ENCODE data around the gene FAM241A. TPM values are rescaled to one million over a fixed set of nuclear protein-coding genes. Genes with fewer than 3 reads are reported as not detected.
A peak's percentile ranks its signal among the peaks of the same experiment; 100 is the strongest.
"Not testable (repeated sequence)": the region's sequence is repeated elsewhere in the genome, so short reads cannot be mapped to it uniquely, and the experiment has no call there.

Gene FAM241A
- 1 to 10 TPM; 1.6 to 2.6 TPM for total RNA-seq

GRCh38 chr4:112145326-112145789, at the start of gene FAM241A:
Gene FAM241A, plus strand, starts transcription at chr4:112145454. Its CDS starts 127 bp downstream, at chr4:112145581.
- Mint-ChIP-seq H3K27ac (peak within 1 kb of the TSS; percentile 82 to 87), H3K36me3 (peaks cover 11 to 16% of the 10 kb centered on the region in 2 donors)

DNA sequence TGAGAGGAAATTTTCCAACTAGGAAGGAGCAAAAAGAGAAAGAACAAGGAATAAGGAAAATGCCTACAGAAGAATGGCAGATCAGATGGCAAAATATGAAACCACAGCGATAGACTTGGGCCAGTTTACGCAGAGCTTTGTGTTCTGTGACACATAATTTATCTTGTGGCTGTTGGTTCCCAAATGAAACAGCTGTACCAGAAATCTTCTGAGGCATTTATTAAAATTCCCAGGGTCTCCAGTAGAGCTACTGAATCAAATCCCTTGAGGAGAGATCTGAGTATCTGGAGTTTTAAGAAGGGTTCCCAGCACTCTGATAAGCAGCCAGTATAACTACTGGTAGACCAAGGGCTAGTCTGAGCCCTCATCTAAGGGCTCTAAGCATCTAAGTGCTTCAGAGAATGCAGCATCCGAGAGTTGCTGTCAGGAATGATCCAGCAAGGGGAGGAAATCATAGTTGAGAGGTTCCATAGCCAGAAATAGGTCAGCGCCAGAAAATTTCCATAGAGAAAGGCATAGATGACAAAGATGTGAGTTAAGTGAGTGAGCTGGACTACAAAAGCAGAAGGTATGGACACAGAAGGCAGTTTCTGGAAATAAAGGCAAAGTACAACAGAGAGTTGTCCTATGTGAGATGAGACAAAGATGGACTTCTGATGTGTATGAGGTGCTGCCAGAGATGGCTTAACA, 46.3 kb upstream of the FAM241A start:
- no peaks in the 10 kb centered on the region for H3K36me3 Mint-ChIP-seq
- ATAC-seq = no peak
- no peaks in the 10 kb centered on the region for H3K9me3 Mint-ChIP-seq
- no peak overlapping the region for H3K27ac Mint-ChIP-seq
- DNase-seq (ENCODE audit: low spot score in 2 of 2) = no peak

More at GRCh38 chr4:112145326-112145789, at the start of gene FAM241A:
- ATAC-seq = peak; percentile 86 to 94
- peaks cover 0 to 3% of the 10 kb centered on the region in 2 donors for H3K9me3 Mint-ChIP-seq
- peak; percentile 79 to 92 for DNase-seq (ENCODE audit: low spot score in 2 of 2)

DNA sequence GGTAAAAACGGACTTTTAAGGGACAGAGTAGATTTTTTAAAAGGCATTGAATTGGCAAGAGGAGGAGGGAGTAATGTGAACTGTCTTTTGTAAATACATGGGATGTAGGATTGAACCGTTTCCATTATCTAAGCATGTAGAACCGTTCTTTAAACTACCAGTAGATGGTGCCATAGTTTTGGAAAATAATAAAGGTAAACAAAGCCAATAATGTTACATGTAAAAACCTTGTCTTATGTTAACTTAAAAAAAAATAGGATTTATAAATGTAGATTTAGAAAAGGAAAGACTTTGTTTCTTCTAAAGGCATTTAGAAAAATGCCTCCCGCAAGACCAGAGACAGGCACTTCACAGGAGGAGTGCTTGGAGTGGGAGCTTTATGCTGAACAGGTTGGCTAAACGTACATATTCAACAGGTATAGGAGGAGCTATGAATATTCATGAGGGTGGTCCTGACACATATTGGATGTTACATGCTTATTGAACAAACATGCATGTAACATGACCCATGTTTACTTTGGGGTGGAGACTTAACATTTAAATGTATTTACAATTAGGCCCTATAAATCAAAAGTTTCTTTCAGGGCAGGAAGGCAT, 45.5 kb upstream of the FAM241A start:
- ATAC-seq = peak; percentile 65 to 77
- no peak overlapping the region for H3K27ac Mint-ChIP-seq
- H3K9me3 Mint-ChIP-seq = no peaks in the 10 kb centered on the region
- no peaks in the 10 kb centered on the region for H3K36me3 Mint-ChIP-seq
- DNase-seq (ENCODE audit: low spot score in 2 of 2) = no peak

DNA sequence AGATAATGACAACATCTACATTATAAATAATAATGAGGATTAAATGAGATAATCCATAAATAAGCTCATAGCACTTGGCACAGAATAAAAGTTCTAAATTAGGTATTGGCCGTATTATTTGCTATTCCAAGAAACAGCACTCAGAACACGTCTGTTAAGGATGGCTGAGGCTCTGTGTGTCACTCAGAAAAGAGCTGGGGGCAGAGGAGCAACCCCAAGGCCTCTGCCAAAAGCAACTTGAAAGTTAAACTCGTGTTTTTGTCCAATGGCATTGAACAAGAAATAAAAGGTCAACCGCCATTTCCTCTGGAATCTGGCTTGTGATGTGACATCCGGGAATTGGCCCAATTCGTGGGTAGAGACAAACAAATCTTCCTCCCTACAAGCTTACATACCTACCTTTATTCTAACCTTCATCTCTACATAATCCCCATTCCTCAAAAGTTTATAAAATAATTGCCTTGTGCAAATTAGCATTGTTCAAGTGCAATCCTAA, 42.3 kb upstream of the FAM241A start:
- H3K27ac Mint-ChIP-seq = no peak overlapping the region
- no peaks in the 10 kb centered on the region for H3K36me3 Mint-ChIP-seq
- no peak for ATAC-seq
- DNase-seq (ENCODE audit: low spot score in 2 of 2) = no peak
- no peaks in the 10 kb centered on the region for H3K9me3 Mint-ChIP-seq

- no peaks in the 10 kb centered on the region for H3K9me3 Mint-ChIP-seq
- H3K36me3 Mint-ChIP-seq = no peaks in the 10 kb centered on the region
- ATAC-seq (no peak), DNase-seq (ENCODE audit: low spot score in 2 of 2) (no peak)
- no peak overlapping the region for H3K27ac Mint-ChIP-seq
These were observed 39.9 kb upstream of the FAM241A start for GRCh38 chr4:112105201-112105969.

DNA sequence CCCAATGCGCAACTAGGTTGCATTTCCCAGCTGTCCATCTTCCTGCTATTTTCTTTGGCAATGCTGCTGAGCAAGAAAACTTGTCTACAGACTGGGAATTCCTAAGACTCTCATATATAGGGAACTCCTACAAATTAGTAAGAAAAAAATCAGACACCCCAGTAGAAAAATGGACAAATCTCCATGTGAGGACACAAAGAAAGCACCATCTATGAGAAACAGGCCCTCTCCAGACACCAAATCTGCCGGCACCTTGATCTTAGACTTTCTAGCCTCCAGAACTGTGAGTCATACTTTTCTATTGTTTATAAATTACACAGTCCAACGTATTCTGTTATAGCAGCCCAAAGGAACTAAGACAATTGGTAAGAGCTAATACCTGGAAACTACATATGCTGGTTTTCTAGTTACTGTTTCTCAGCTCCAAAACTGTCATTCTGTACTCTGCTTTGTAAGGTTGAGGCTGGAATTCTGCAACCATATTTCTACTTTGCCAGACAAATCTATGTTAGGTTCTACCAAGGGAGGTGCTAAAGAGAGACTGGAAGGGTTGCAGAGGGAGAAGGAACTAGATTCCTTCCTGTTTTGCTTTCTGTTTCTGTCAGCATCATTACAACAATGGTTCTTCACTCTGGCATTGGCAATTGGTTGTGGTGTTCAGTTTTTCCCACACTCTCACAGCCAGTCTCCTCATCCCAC, 35.7 kb upstream of the FAM241A start:
- Mint-ChIP-seq H3K27ac (peak overlapping the region in 1 of 2 donors; percentile 8), H3K9me3 (no peaks in the 10 kb centered on the region), H3K36me3 (no peaks in the 10 kb centered on the region)
- peak in 1 of 2 donors; percentile 69 for ATAC-seq
- no peak for DNase-seq (ENCODE audit: low spot score in 2 of 2)

GRCh38 chr4:112110059-112110425, 35.2 kb upstream of the FAM241A start:
- DNase-seq (ENCODE audit: low spot score in 2 of 2) = no peak

GRCh38 chr4:112111306-112111705, 33.9 kb upstream of the FAM241A start:
- H3K27ac Mint-ChIP-seq = no peak overlapping the region
- ATAC-seq (no peak), DNase-seq (ENCODE audit: low spot score in 2 of 2) (no peak)
- H3K36me3 Mint-ChIP-seq = no peaks in the 10 kb centered on the region
- no peaks in the 10 kb centered on the region for H3K9me3 Mint-ChIP-seq

More at GRCh38 chr4:112110059-112110425, 35.2 kb upstream of the FAM241A start:
- ATAC-seq = no peak
- H3K9me3 Mint-ChIP-seq = no peaks in the 10 kb centered on the region
- H3K27ac Mint-ChIP-seq = peak overlapping the region in 1 of 2 donors; percentile 8
- H3K36me3 Mint-ChIP-seq = no peaks in the 10 kb centered on the region

GRCh38 chr4:112112095-112112494, 33.2 kb upstream of the FAM241A start:
- H3K36me3 Mint-ChIP-seq, H3K9me3 Mint-ChIP-seq, H3K27ac Mint-ChIP-seq: not testable (repeated sequence)

DNA sequence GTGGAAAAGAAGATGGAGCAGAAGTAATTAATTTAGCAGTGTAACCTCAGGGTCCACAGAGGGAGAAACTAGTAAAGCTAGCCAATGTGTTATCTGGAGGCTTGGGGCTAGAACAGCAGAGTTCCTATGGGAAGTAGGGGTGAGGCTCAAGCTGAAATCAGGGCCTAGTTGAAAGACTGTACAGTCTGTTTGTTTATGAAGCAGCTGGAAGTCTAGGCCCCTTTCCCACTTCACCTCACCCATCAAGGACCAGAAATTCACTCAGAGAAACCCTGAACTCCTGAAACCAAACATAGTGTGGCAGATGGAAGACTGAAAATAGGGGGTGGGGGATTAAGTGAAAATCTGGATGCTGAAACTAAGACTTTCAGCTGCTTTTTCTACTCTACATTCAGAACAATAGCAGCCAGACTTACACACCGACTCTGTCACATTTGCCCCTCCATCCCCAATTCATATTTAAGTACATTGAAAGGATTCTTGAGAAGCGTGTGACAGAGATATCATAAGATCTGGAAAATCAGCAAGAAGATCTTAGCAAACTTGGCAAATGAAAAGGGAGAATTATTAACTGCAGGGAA, 32.6 kb upstream of the FAM241A start:
- no peaks in the 10 kb centered on the region for H3K36me3 Mint-ChIP-seq
- ATAC-seq = no peak
- no peaks in the 10 kb centered on the region for H3K9me3 Mint-ChIP-seq
- H3K27ac Mint-ChIP-seq = no peak overlapping the region
- DNase-seq (ENCODE audit: low spot score in 2 of 2) = no peak

More at GRCh38 chr4:112112095-112112494, 33.2 kb upstream of the FAM241A start:
- ATAC-seq; DNase-seq (ENCODE audit: low spot score in 2 of 2): not testable (repeated sequence)

GRCh38 chr4:112113864-112114263, 31.4 kb upstream of the FAM241A start:
- H3K36me3 Mint-ChIP-seq = no peaks in the 10 kb centered on the region
- H3K9me3 Mint-ChIP-seq = no peaks in the 10 kb centered on the region
- ATAC-seq = no peak

GRCh38 chr4:112114452-112114851, 30.8 kb upstream of the FAM241A start:
- Mint-ChIP-seq H3K36me3 (peaks cover 0 to 2% of the 10 kb centered on the region in 2 donors), H3K9me3 (peaks cover under 1 to 1% of the 10 kb centered on the region in 2 donors), H3K27ac (no peak overlapping the region)
- no peak for ATAC-seq
- DNase-seq (ENCODE audit: low spot score in 2 of 2) = no peak

More at GRCh38 chr4:112113864-112114263, 31.4 kb upstream of the FAM241A start:
- no peak overlapping the region for H3K27ac Mint-ChIP-seq
- DNase-seq (ENCODE audit: low spot score in 2 of 2) = no peak

DNA sequence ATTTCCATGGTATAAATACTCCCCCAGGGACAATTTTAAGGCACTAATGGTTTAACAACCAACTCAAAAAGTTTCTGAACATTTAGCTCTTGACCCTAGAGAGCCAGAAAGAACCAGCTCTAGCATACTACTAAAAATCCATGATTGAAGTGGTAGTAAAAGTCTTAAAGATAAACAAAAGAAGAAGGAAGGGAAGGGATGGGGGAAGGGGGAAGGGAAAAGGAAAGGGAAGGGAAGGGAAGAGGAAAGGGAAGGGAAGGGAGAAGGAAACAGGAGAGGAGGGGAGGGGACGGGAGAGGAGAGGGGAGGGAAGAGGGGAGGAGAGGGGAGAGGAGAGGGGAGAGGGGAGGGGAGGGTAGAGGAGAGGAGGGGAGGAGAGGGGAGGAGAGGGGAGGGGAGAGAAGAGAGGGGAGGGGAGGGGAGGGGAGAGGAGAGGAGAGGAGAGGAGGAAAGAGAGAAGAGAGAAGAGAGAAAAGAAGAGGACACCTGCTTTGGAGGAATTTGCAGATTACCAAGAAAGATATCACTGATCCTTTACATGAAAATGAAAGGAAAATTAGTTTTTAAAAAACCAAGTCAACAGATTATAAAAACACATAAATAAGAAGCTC, 26.4 kb upstream of the FAM241A start:
- DNase-seq (ENCODE audit: low spot score in 2 of 2) (no peak), ATAC-seq (peak in 1 of 2 donors; percentile 30)
- Mint-ChIP-seq H3K36me3 (peaks cover 5 to 21% of the 10 kb centered on the region in 2 donors), H3K27ac (peak overlapping the region; percentile 73 to 84), H3K9me3 (peaks cover 4 to 16% of the 10 kb centered on the region in 2 donors)

- H3K36me3 Mint-ChIP-seq = peaks cover 5 to 21% of the 10 kb centered on the region in 2 donors
- peak; percentile 95 to 96 for ATAC-seq
- DNase-seq (ENCODE audit: low spot score in 2 of 2) = peak in 1 of 2 donors; percentile 44
These were observed 25.9 kb upstream of the FAM241A start for GRCh38 chr4:112119353-112119783.

DNA sequence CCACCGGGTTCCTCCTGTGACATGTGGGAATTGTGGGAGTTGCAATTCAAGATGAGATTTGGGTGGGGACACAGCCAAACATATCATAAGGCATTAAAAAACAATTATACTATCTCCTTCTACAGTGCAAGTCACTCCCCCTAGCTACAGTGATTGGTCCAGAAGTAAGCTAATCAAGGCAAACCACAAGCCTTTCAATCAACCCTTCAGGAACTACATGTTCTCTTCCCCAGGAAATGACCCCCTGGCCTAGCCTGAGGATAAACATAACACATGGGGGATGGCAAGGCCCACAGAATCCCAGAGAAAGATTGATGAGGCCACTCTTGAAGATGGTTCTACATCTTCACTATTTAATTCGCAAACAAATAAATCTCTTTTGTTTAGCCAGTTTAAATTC, 25.2 kb upstream of the FAM241A start:
- peaks cover 5 to 21% of the 10 kb centered on the region in 2 donors for H3K36me3 Mint-ChIP-seq
- DNase-seq (ENCODE audit: low spot score in 2 of 2) = no peak
- H3K9me3 Mint-ChIP-seq = peaks cover 4 to 16% of the 10 kb centered on the region in 2 donors
- peak overlapping the region in 1 of 2 donors; percentile 73 for H3K27ac Mint-ChIP-seq
- ATAC-seq = no peak

More at GRCh38 chr4:112119353-112119783, 25.9 kb upstream of the FAM241A start:
- peaks cover 4 to 16% of the 10 kb centered on the region in 2 donors for H3K9me3 Mint-ChIP-seq
- peak overlapping the region; percentile 73 to 93 for H3K27ac Mint-ChIP-seq

Data from activated naive CD4-positive, alpha-beta T cell treated with anti-CD3 and anti-CD28 coated beads, Interleukin-2, amount 50 U/mL, for 72 hours (primary cell).